ENCODE data around the gene SIAH1. TPM values are rescaled to one million over a fixed set of nuclear protein-coding genes. Genes with fewer than 3 reads are reported as not detected.
A peak's percentile ranks its signal among the peaks of the same experiment; 100 is the strongest.
"Not testable (repeated sequence)": the region's sequence is repeated elsewhere in the genome, so short reads cannot be mapped to it uniquely, and the experiment has no call there.

Gene SIAH1
- total and polyA plus RNA-seq, 2 experiments from 2014 or later = 26.9 to 46.4 TPM

GRCh38 chr16:48405153-48405552, 19.9 kb upstream of the SIAH1 start:
- Histone ChIP-seq H3K36me3 (no peaks in the 10 kb centered on the region), H3K27ac (no peak overlapping the region), H3K4me1 (ENCODE audit: low read depth) (no peaks in the 10 kb centered on the region), H3K4me3 (no peak overlapping the region), H3K9me3 (ENCODE audit: low read depth) (no peaks in the 10 kb centered on the region), H3K27me3 (no peaks in the 10 kb centered on the region)
- DNase-seq (ENCODE audit: low read depth in 1 of 2, low spot score in 1 of 2) = no peak
- TF ChIP-seq CTCF (IDR thresholded peaks at IDR 0.05; ENCODE audit: low read depth, low read length) = no peak

GRCh38 chr16:48402547-48402946, 17.3 kb upstream of the SIAH1 start:
- H3K4me3 ChIP-seq; H3K9me3 ChIP-seq (ENCODE audit: low read depth); DNase-seq (ENCODE audit: low read depth in 1 of 2, low spot score in 1 of 2); H3K4me1 ChIP-seq (ENCODE audit: low read depth); H3K27ac ChIP-seq; H3K36me3 ChIP-seq; H3K27me3 ChIP-seq: not testable (repeated sequence)

GRCh38 chr16:48395375-48395774, 10.2 kb upstream of the SIAH1 start:
- TF ChIP-seq CTCF (IDR thresholded peaks at IDR 0.05; ENCODE audit: low read depth, low read length) = no peak
- Histone ChIP-seq H3K4me1 (ENCODE audit: low read depth) (no peaks in the 10 kb centered on the region), H3K36me3 (no peaks in the 10 kb centered on the region), H3K27me3 (no peaks in the 10 kb centered on the region), H3K4me3 (no peak overlapping the region), H3K27ac (no peak overlapping the region), H3K9me3 (ENCODE audit: low read depth) (no peaks in the 10 kb centered on the region)
- DNase-seq (ENCODE audit: low read depth in 1 of 2, low spot score in 1 of 2) = no peak

GRCh38 chr16:48394355-48394703, 9.1 kb upstream of the SIAH1 start:
- no peaks in the 10 kb centered on the region for H3K9me3 ChIP-seq (ENCODE audit: low read depth)
- no peak overlapping the region for H3K27ac ChIP-seq
- no peak overlapping the region for H3K4me3 ChIP-seq
- TF ChIP-seq CTCF (IDR thresholded peaks at IDR 0.05; ENCODE audit: low read depth, low read length) = no peak
- H3K36me3 ChIP-seq = no peaks in the 10 kb centered on the region
- peak in 1 of 2 donors; percentile 25 for DNase-seq (ENCODE audit: low read depth in 1 of 2, low spot score in 1 of 2)
- no peaks in the 10 kb centered on the region for H3K4me1 ChIP-seq (ENCODE audit: low read depth)
- no peaks in the 10 kb centered on the region for H3K27me3 ChIP-seq

GRCh38 chr16:48393485-48394354, 8.5 kb upstream of the SIAH1 start:
- TF ChIP-seq CTCF (IDR thresholded peaks at IDR 0.05; ENCODE audit: low read depth, low read length) = no peak
- Histone ChIP-seq H3K27me3 (no peaks in the 10 kb centered on the region), H3K27ac (no peak overlapping the region), H3K36me3 (no peaks in the 10 kb centered on the region), H3K4me1 (ENCODE audit: low read depth) (no peaks in the 10 kb centered on the region), H3K9me3 (ENCODE audit: low read depth) (no peaks in the 10 kb centered on the region), H3K4me3 (no peak overlapping the region)
- peak in 1 of 2 donors; percentile 76 for DNase-seq (ENCODE audit: low read depth in 1 of 2, low spot score in 1 of 2)

- no peak for DNase-seq (ENCODE audit: low read depth in 1 of 2, low spot score in 1 of 2)
- TF ChIP-seq CTCF (IDR thresholded peaks at IDR 0.05; ENCODE audit: low read depth, low read length) = no peak
- no peaks in the 10 kb centered on the region for H3K9me3 ChIP-seq (ENCODE audit: low read depth)
Observed at GRCh38 chr16:48392407-48392806, 7.2 kb upstream of the SIAH1 start.

More at GRCh38 chr16:48392407-48392806, 7.2 kb upstream of the SIAH1 start:
- no peaks in the 10 kb centered on the region for H3K36me3 ChIP-seq
- H3K27ac ChIP-seq = no peak overlapping the region
- no peaks in the 10 kb centered on the region for H3K27me3 ChIP-seq
- no peak overlapping the region for H3K4me3 ChIP-seq
- no peaks in the 10 kb centered on the region for H3K4me1 ChIP-seq (ENCODE audit: low read depth)

All from cardiac muscle cell (in vitro differentiated cells and primary cell).